Peyer's patch (tissue), 4 donors: Measurements from ENCODE around the gene ITGB4.

Experiments
- CTCF ChIP-seq, 6 experiments: fragments of 450-650 bp in 4 of 6; fragments of 200-600 bp in 2 of 6; sonication (generic) in 1 of 6; IDR thresholded peaks; one replicate each; pipeline ENCODE4 v1.5.1; 2017 to 2019; ENCODE audit warnings: antibody characterized with exemption in 6 of 6, mild to moderate bottlenecking in 3 of 6, moderate library complexity in 1 of 6
- POLR2A ChIP-seq, 2 donors: fragments of 450-650 bp; IDR thresholded peaks; one replicate each; pipeline ENCODE4 v1.5.1; 2017; ENCODE audit warnings: antibody characterized with exemption in 2 of 2, mild to moderate bottlenecking in 2 of 2, moderate library complexity in 2 of 2

- TF ChIP-seq CTCF (IDR thresholded peaks at IDR 0.05) (no peak), POLR2A (IDR thresholded peaks at IDR 0.05) (no peak)
Observed at GRCh38 chr17:75769536-75769935, 48.3 kb downstream of the ITGB4 start.
